SK-N-SH treated with all-trans-retinoic acid at 6 μM for 48 hours (cell line): ENCODE results near the gene CAMKMT.

Source experiments
- ATAC-seq: fragments of 200-7000 bp; cut with Tn5 transposase; 3 replicates; pipeline ENCODE4 v1.9.1; 2020; ENCODE audit warnings: mild to moderate bottlenecking, moderate library complexity
- ARNTL ChIP-seq: fragments of 450-650 bp; formaldehyde crosslinking; IDR thresholded peaks from 2 replicates; pipeline ENCODE4 v1.5.0; 2020; ENCODE audit warnings: low read depth, mild to moderate bottlenecking, moderate library complexity, borderline replicate concordance
- BACH2 ChIP-seq: fragments of 250-450 bp; sonication (Bioruptor Pico); IDR thresholded peaks from 2 replicates; pipeline ENCODE4 v1.9.0; 2021; ENCODE audit warnings: mild to moderate bottlenecking, borderline replicate concordance
- CSDC2 ChIP-seq: fragments of 250-450 bp; sonication (Bioruptor Pico); IDR thresholded peaks from 2 replicates; pipeline ENCODE4 v1.5.0; 2020; ENCODE audit warnings: mild to moderate bottlenecking, moderate library complexity
- ESRRG ChIP-seq: fragments of 250-450 bp; sonication (Bioruptor Pico); IDR thresholded peaks from 2 replicates; pipeline ENCODE4 v1.6.1; 2021; ENCODE audit warnings: mild to moderate bottlenecking
- GLIS3 ChIP-seq: fragments of 250-450 bp; sonication (Bioruptor Pico); IDR thresholded peaks from 2 replicates; pipeline ENCODE4 v1.5.0; 2020; ENCODE audit warnings: mild to moderate bottlenecking, moderate library complexity
- ISL1 ChIP-seq: fragments of 250-450 bp; sonication (Bioruptor Pico); IDR thresholded peaks from 2 replicates; pipeline ENCODE4 v2.1.2; 2022; ENCODE audit warnings: mild to moderate bottlenecking, moderate library complexity
- OSR1 ChIP-seq: fragments of 250-450 bp; sonication (Bioruptor Pico); IDR thresholded peaks from 2 replicates; pipeline ENCODE4 v1.8.0; 2022; ENCODE audit warnings: moderate library complexity, mild to moderate bottlenecking, inconsistent platforms
- PPARA ChIP-seq: fragments of 250-450 bp; sonication (Bioruptor Pico); IDR thresholded peaks from 2 replicates; pipeline ENCODE4 v1.5.0; 2020; ENCODE audit warnings: mild to moderate bottlenecking, borderline replicate concordance
- RARB ChIP-seq: fragments of 250-450 bp; sonication (Bioruptor Pico); IDR thresholded peaks from 2 replicates; pipeline ENCODE4 v1.8.0; 2021; ENCODE audit warnings: mild to moderate bottlenecking, moderate library complexity
- SNAI2 ChIP-seq: fragments of 250-450 bp; sonication (Bioruptor Pico); IDR thresholded peaks from 2 replicates; pipeline ENCODE4 v1.5.0; 2020; ENCODE audit warnings: mild to moderate bottlenecking, moderate library complexity
- TCF4 ChIP-seq: fragments of 250-450 bp; sonication (Bioruptor Pico); IDR thresholded peaks from 2 replicates; pipeline ENCODE4 v1.8.0; 2021; ENCODE audit warnings: mild to moderate bottlenecking, moderate library complexity, borderline replicate concordance
- TOX ChIP-seq: fragments of 250-450 bp; sonication (Bioruptor Pico); IDR thresholded peaks from 2 replicates; pipeline ENCODE4 v1.8.0; 2021; ENCODE audit warnings: mild to moderate bottlenecking, moderate library complexity, borderline replicate concordance
- ZC3H10 ChIP-seq: fragments of 250-450 bp; sonication (Bioruptor Pico); IDR thresholded peaks from 2 replicates; pipeline ENCODE4 v1.5.1; 2021; ENCODE audit warnings: mild to moderate bottlenecking, moderate library complexity
- ZFP3 ChIP-seq: fragments of 250-450 bp; sonication (Bioruptor Pico); IDR thresholded peaks from 2 replicates; pipeline ENCODE4 v1.5.0; 2020; ENCODE audit warnings: mild to moderate bottlenecking, moderate library complexity
- ZFP30 ChIP-seq: fragments of 450-650 bp; formaldehyde crosslinking; IDR thresholded peaks from 2 replicates; pipeline ENCODE4 v1.5.0; 2022; ENCODE audit warnings: mild to moderate bottlenecking, moderate library complexity
- ZNF565 ChIP-seq: fragments of 450-650 bp; formaldehyde crosslinking; conservative IDR thresholded peaks from 2 replicates; pipeline ENCODE4 v1.5.0; 2020; ENCODE audit warnings: low read depth, mild to moderate bottlenecking, moderate library complexity
- ZNF8 ChIP-seq: fragments of 450-650 bp; formaldehyde crosslinking; IDR thresholded peaks from 2 replicates; pipeline ENCODE4 v1.5.0; 2020; ENCODE audit warnings: mild to moderate bottlenecking, moderate library complexity
- TF ChIP-seq, protein P1 (sequence below): fragments of 250-450 bp; sonication (Bioruptor Pico); IDR thresholded peaks from 2 replicates; pipeline ENCODE4 v1.8.0; 2020; ENCODE audit warnings: mild to moderate bottlenecking, moderate library complexity, borderline replicate concordance
- TF ChIP-seq, protein P2 (sequence below): fragments of 250-450 bp; sonication (Bioruptor Pico); IDR thresholded peaks from 2 replicates; pipeline ENCODE4 v1.5.1; 2021; ENCODE audit warnings: mild to moderate bottlenecking, moderate library complexity
- TF ChIP-seq, protein P3 (sequence below): fragments of 250-450 bp; sonication (Bioruptor Pico); IDR thresholded peaks from 2 replicates; pipeline ENCODE4 v1.5.0; 2020; ENCODE audit warnings: mild to moderate bottlenecking, moderate library complexity
- TF ChIP-seq, protein P4 (sequence below): fragments of 250-450 bp; sonication (Bioruptor Pico); IDR thresholded peaks from 2 replicates; pipeline ENCODE4 v1.5.1; 2020; ENCODE audit warnings: low read depth, mild to moderate bottlenecking, moderate library complexity

CAMKMT gene

DNA sequence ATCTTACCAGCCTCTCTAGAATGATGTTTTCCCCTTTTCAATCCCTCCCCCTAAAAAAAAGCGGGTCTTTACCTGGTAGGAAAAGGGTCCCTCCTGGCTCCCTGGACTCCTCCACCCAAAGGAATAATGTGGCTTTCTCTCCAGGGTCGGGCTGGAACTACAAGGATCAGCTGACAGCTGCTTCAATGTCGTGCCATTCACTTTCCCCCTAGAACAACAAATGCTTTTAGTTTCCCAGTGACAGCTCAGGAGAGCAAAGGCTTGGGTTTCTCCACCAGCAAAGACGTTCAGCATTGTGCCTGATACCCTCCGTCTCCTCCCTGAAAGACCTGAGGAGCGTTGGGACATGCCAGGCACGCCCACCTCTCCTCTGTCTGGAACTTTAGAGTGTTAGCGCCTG lies 405.9 kb downstream of the CAMKMT start:
- TF ChIP-seq OSR1 (CRISPR knock-in tag) (no peak), ARNTL (CRISPR knock-in tag) (no peak), ZFP3 (CRISPR knock-in tag) (no peak), BACH2 (no peak), TOX (no peak), ZNF565 (CRISPR knock-in tag) (no peak), ISL1 (CRISPR knock-in tag) (no peak), GLIS3 (CRISPR knock-in tag) (no peak), RARB (CRISPR knock-in tag) (no peak), SNAI2 (CRISPR knock-in tag) (no peak), ESRRG (no peak), ZNF8 (CRISPR knock-in tag) (no peak), TCF4 (no peak), CSDC2 (CRISPR knock-in tag) (no peak), PPARA (CRISPR knock-in tag) (no peak), ZC3H10 (CRISPR knock-in tag) (no peak)
- TF ChIP-seq, protein P1, sequence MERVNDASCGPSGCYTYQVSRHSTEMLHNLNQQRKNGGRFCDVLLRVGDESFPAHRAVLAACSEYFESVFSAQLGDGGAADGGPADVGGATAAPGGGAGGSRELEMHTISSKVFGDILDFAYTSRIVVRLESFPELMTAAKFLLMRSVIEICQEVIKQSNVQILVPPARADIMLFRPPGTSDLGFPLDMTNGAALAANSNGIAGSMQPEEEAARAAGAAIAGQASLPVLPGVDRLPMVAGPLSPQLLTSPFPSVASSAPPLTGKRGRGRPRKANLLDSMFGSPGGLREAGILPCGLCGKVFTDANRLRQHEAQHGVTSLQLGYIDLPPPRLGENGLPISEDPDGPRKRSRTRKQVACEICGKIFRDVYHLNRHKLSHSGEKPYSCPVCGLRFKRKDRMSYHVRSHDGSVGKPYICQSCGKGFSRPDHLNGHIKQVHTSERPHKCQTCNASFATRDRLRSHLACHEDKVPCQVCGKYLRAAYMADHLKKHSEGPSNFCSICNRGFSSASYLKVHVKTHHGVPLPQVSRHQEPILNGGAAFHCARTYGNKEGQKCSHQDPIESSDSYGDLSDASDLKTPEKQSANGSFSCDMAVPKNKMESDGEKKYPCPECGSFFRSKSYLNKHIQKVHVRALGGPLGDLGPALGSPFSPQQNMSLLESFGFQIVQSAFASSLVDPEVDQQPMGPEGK (CRISPR knock-in tag): no peak
- TF ChIP-seq, protein P2, sequence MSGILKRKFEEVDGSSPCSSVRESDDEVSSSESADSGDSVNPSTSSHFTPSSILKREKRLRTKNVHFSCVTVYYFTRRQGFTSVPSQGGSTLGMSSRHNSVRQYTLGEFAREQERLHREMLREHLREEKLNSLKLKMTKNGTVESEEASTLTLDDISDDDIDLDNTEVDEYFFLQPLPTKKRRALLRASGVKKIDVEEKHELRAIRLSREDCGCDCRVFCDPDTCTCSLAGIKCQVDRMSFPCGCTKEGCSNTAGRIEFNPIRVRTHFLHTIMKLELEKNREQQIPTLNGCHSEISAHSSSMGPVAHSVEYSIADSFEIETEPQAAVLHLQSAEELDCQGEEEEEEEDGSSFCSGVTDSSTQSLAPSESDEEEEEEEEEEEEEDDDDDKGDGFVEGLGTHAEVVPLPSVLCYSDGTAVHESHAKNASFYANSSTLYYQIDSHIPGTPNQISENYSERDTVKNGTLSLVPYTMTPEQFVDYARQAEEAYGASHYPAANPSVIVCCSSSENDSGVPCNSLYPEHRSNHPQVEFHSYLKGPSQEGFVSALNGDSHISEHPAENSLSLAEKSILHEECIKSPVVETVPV (CRISPR knock-in tag): no peak
- no peak for ATAC-seq

DNA sequence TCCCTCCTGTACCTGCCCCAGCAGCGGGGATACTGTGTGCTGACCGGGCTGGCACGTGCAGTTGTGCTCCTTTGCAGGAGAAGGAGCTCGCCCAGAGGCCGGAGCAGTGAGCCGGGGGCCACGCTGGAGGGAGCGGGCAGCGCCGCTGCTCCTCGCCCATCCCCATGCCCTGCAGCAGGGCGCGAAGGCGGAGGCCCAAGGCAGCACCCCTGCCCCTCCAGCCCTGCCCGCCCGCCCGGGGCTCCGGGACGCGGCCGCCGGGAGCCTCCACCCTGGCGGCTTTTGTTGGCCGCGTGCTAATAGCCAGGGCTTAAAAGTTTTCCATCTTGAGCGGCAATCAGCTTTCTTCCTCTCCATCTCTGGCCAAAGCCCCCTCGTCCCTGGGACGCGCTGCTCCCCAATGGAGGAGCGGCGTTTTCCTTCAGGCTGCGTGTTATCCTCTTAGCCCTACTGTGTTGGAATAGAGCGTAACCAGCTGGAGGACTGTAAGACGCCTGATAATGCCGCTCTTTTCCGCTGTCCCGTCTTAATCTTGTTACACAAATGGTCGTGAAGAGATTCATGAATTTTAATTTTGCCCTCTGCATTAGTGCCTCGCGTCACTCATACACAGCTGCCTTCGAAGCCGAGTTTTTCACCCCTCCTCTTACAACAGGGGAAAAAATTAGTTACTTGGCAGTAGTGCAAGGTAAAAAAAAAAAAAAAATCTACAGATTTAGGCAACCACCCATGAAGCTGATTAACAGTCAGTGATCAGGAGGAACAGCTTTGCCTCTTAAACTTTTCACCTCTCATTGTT lies 406.9 kb downstream of the CAMKMT start:
- no peak for ATAC-seq
- TF ChIP-seq ZFP3 (CRISPR knock-in tag) (no peak), BACH2 (no peak), ESRRG (no peak), TCF4 (no peak), GLIS3 (CRISPR knock-in tag) (no peak)
- TF ChIP-seq, protein P3, sequence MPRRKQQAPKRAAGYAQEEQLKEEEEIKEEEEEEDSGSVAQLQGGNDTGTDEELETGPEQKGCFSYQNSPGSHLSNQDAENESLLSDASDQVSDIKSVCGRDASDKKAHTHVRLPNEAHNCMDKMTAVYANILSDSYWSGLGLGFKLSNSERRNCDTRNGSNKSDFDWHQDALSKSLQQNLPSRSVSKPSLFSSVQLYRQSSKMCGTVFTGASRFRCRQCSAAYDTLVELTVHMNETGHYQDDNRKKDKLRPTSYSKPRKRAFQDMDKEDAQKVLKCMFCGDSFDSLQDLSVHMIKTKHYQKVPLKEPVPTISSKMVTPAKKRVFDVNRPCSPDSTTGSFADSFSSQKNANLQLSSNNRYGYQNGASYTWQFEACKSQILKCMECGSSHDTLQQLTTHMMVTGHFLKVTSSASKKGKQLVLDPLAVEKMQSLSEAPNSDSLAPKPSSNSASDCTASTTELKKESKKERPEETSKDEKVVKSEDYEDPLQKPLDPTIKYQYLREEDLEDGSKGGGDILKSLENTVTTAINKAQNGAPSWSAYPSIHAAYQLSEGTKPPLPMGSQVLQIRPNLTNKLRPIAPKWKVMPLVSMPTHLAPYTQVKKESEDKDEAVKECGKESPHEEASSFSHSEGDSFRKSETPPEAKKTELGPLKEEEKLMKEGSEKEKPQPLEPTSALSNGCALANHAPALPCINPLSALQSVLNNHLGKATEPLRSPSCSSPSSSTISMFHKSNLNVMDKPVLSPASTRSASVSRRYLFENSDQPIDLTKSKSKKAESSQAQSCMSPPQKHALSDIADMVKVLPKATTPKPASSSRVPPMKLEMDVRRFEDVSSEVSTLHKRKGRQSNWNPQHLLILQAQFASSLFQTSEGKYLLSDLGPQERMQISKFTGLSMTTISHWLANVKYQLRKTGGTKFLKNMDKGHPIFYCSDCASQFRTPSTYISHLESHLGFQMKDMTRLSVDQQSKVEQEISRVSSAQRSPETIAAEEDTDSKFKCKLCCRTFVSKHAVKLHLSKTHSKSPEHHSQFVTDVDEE (CRISPR knock-in tag): no peak

DNA sequence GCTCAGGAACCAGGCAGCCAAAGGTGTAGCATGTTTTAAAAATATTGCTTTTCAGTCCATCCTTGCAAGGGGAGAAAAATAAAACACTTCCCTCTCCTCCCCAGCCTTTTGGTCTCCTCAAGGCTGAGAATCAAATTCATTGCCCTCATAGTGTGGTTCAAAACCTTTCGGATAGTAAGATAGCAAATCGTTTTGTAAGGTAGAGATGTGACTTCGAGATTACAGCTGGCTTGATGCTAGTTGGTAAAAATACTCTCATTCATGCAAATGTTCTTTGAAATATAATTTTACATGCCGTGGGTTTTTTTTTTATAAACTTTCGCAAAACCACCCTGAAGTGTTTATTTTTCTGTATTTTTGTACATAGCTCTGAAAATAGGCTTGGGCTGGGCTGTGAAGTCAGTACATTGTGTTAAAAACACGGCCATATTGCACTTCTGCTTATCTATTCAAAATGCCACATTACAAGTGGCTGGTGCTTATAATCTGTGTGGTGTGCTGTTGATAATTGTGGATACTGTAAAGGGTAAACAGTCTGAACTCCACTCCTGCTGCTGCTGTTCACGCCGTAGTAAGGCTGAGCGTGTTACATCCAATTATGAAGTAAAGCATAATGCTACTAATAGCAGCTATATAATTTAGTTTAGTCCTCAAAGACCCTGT lies 407.7 kb downstream of the CAMKMT start:
- TF ChIP-seq, protein P4, sequence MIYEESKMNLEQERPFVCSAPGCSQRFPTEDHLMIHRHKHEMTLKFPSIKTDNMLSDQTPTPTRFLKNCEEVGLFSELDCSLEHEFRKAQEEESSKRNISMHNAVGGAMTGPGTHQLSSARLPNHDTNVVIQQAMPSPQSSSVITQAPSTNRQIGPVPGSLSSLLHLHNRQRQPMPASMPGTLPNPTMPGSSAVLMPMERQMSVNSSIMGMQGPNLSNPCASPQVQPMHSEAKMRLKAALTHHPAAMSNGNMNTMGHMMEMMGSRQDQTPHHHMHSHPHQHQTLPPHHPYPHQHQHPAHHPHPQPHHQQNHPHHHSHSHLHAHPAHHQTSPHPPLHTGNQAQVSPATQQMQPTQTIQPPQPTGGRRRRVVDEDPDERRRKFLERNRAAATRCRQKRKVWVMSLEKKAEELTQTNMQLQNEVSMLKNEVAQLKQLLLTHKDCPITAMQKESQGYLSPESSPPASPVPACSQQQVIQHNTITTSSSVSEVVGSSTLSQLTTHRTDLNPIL (CRISPR knock-in tag): no peak
- TF ChIP-seq ISL1 (CRISPR knock-in tag) (no peak), RARB (CRISPR knock-in tag) (no peak), ZFP30 (CRISPR knock-in tag) (no peak), TCF4 (no peak), TOX (no peak), ZC3H10 (CRISPR knock-in tag) (no peak)
- TF ChIP-seq, protein P1 (CRISPR knock-in tag): no peak
- TF ChIP-seq, protein P3 (CRISPR knock-in tag): no peak
- no peak for ATAC-seq
